ENCODE data around the gene CSNK1D.
A peak's percentile ranks its signal among the peaks of the same experiment; 100 is the strongest.

DNA sequence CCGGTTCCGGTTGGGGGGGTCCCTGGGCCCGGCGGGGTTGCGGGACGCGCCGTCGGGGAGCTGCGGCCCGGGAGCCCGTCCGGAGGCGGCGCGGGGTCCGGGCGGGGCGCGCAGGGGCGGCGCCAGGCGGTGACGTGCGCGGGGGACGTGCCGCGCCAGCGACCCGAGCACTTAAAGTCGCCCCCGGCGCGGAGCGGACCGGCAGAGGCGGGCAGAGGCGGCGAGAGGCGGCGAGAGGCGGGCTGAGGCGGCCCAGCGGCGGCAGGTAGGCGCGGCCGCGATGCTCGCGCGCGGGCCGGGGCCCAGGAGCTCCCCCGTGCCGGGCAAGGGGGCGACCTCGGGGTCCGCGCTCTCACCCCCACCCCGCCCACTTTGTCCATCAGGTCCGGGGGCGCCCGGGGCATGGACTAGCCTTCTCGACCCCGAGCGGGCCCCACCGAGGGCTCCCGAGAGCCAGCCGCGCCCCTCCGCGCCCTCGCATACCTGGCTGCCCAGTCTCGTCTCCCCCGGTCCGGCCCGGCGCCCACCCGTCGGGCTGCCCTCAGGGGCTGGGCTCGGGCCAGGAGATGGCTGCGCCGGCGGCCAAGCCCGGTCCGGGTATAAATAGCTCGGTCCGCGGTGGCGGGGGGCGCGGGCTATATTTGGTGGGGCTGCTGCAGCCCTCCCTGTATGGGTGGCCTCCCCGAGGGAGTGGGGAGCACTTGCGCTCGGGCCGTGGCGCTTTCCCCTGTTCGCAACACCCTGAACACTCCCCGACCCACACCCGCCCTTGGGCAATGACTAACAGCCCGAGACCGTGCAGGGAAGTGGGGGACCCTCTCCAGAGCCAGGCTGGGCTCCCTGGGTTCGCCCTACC is 44.4 kb downstream of the CSNK1D start, which contains the start of gene SLC16A3:
- TF ChIP-seq, protein P1, sequence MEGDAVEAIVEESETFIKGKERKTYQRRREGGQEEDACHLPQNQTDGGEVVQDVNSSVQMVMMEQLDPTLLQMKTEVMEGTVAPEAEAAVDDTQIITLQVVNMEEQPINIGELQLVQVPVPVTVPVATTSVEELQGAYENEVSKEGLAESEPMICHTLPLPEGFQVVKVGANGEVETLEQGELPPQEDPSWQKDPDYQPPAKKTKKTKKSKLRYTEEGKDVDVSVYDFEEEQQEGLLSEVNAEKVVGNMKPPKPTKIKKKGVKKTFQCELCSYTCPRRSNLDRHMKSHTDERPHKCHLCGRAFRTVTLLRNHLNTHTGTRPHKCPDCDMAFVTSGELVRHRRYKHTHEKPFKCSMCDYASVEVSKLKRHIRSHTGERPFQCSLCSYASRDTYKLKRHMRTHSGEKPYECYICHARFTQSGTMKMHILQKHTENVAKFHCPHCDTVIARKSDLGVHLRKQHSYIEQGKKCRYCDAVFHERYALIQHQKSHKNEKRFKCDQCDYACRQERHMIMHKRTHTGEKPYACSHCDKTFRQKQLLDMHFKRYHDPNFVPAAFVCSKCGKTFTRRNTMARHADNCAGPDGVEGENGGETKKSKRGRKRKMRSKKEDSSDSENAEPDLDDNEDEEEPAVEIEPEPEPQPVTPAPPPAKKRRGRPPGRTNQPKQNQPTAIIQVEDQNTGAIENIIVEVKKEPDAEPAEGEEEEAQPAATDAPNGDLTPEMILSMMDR (IDR thresholded peaks at IDR 0.05) = no peak
- peak in 1 of 2 donors; percentile 83 for TF ChIP-seq POLR2A (IDR thresholded peaks at IDR 0.05)
